Prostate gland (tissue), 2 donors: ENCODE data around the gene PDP2. TPM values are rescaled to one million over a fixed set of nuclear protein-coding genes. Genes with fewer than 3 reads are reported as not detected.

ENCODE experiments used
- DNase-seq: peaks from one replicate; pipeline ENCODE4 v3.0.0-alpha.2; 2019; ENCODE audit warnings: low spot score
- H3K27ac ChIP-seq, 2 donors: fragments of 200-600 bp; sonication (generic); 2 replicates each; pipeline ENCODE4 v1.5.1; 2017 to 2019
- H3K27me3 ChIP-seq: fragments of 200-600 bp; sonication (generic); replicated peaks from 2 replicates; pipeline ENCODE4 v1.5.1; 2019; ENCODE audit not compliant: insufficient read depth
- H3K36me3 ChIP-seq, 2 donors: fragments of 200-600 bp; sonication (generic); 1 replicate in 1 of 2; 2 replicates in 1 of 2; pipeline versions ENCODE4 v1.5.1 to v1.8.1; 2017 to 2019
- H3K4me1 ChIP-seq: fragments of 200-600 bp; sonication (generic); replicated peaks from 2 replicates; pipeline ENCODE4 v1.5.1; 2019
- H3K4me3 ChIP-seq, 2 donors: fragments of 200-600 bp; sonication (generic); 2 replicates each; pipeline ENCODE4 v1.5.1; 2017 to 2019
- H3K9me3 ChIP-seq: fragments of 200-600 bp; sonication (generic); 2 replicates; pipeline ENCODE4 v1.5.1; 2017
- POLR2A ChIP-seq: fragments of 450-650 bp; IDR thresholded peaks from one replicate; pipeline ENCODE4 v1.6.1; 2016; ENCODE audit warnings: antibody characterized with exemption, mild to moderate bottlenecking
- POLR2AphosphoS5 ChIP-seq: sonication (generic); formaldehyde crosslinking; IDR thresholded peaks from one replicate; pipeline ENCODE4 v1.6.1; 2017; ENCODE audit warnings: antibody characterized with exemption
- WGBS: methylation state at CpG from one replicate; pipeline ENCODE4 v1.1.5; 2018; 5-methylcytosine and 5-hydroxymethylcytosine counted together
- intact Hi-C: fragments of 100-400 bp; cut with DNase I; formaldehyde crosslinking; loops from one replicate; pipeline ENCODE4 v1.14.2; 2022
- total RNA-seq, 2 donors: library from RNA; depleted of rRNA; stranded (reverse); fragments of >200 nt; gene quantifications; one replicate each; pipeline ENCODE4 v1.1.0, GENCODE V29; 2016
- TF ChIP-seq, protein P1 (sequence below), 4 experiments: fragments of 200-600 bp in 2 of 4; fragments of 450-650 bp in 2 of 4; sonication (generic) in 2 of 4; IDR thresholded peaks; 1 replicate in 3 of 4; 2 replicates in 1 of 4; pipeline ENCODE4 v1.5.1; 2016 to 2019; ENCODE audit warnings: antibody characterized with exemption in 4 of 4, mild to moderate bottlenecking in 2 of 4, moderate library complexity in 2 of 4

The PDP2 gene
- total RNA-seq, 2 donors from 2014 or later: 9.2 to 21.9 TPM

DNA sequence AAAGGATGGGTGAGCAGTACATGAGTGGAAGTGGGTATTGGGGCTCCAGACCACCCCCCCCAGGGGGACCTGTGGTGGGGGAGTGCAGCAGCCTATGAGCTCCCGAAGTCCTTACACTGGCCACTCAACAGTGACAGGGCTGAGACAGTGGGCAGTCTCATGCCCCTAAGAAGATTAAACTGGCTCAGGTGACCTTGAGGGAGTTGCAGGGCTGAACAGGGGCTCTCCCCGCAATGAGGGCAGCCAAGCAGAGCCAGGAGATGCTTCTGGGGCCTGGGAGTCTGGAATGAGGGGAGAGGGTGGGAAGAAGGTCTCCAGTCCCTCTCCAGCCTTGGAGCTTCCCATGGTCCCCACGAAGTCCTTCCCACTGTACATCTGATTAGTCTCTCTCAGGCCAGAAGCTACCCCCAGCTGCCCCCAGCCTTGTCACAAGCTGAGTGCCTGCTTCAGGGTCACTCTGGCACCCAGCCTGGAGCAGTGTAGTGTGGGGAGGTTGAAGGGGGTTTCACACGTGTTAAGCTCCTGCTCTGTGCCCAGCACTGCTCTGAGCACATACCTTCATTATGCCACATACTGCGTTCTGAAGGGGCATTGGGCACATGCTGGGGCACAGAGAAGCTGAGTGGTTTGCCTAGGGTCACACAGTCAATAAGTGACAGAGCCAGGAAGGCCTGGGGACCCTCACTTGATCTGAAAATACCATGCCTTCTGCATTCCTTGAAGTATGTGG, 39.4 kb downstream of the PDP2 start:
- Histone ChIP-seq H3K27ac (no peak overlapping the region), H3K27me3 (no peaks in the 10 kb centered on the region), H3K4me3 (no peak overlapping the region), H3K4me1 (no peaks in the 10 kb centered on the region), H3K9me3 (no peaks in the 10 kb centered on the region), H3K36me3 (no peaks in the 10 kb centered on the region)
- no peak for DNase-seq
- WGBS: 59% methylated on average over 5 of the region's 5 CpGs
- intact Hi-C loops: no loop called here
- TF ChIP-seq, protein P1, sequence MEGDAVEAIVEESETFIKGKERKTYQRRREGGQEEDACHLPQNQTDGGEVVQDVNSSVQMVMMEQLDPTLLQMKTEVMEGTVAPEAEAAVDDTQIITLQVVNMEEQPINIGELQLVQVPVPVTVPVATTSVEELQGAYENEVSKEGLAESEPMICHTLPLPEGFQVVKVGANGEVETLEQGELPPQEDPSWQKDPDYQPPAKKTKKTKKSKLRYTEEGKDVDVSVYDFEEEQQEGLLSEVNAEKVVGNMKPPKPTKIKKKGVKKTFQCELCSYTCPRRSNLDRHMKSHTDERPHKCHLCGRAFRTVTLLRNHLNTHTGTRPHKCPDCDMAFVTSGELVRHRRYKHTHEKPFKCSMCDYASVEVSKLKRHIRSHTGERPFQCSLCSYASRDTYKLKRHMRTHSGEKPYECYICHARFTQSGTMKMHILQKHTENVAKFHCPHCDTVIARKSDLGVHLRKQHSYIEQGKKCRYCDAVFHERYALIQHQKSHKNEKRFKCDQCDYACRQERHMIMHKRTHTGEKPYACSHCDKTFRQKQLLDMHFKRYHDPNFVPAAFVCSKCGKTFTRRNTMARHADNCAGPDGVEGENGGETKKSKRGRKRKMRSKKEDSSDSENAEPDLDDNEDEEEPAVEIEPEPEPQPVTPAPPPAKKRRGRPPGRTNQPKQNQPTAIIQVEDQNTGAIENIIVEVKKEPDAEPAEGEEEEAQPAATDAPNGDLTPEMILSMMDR (IDR thresholded peaks at IDR 0.05): no peak
- no peak for TF ChIP-seq POLR2A
- no peak for TF ChIP-seq POLR2AphosphoS5

DNA sequence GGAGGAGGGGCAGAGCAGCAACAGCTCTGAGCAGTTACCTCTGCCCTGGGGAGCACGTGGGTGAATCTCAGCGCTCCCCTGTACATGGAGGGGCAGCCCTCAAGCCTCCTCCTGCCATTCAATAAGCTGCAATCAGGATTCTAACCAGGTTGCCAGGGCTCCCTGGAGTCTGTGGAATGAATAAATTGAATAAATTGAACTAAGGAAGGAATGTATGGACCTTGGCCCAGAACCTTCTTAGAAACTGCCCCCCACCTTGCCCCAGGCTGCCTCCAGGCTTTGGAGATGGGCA, 39.9 kb downstream of the PDP2 start:
- no peaks in the 10 kb centered on the region for H3K36me3 ChIP-seq
- no peak overlapping the region for H3K4me3 ChIP-seq
- DNase-seq: no peak
- 45% methylated on average over 2 of the region's 2 CpGs for WGBS
- intact Hi-C loops: no loop called here
- TF ChIP-seq, protein P1 (IDR thresholded peaks at IDR 0.05): no peak
- no peak for TF ChIP-seq POLR2AphosphoS5
- no peak for TF ChIP-seq POLR2A
- H3K4me1 ChIP-seq: peaks cover 2% of the 10 kb centered on the region
- no peak overlapping the region for H3K27ac ChIP-seq
- no peaks in the 10 kb centered on the region for H3K9me3 ChIP-seq
- no peaks in the 10 kb centered on the region for H3K27me3 ChIP-seq

DNA sequence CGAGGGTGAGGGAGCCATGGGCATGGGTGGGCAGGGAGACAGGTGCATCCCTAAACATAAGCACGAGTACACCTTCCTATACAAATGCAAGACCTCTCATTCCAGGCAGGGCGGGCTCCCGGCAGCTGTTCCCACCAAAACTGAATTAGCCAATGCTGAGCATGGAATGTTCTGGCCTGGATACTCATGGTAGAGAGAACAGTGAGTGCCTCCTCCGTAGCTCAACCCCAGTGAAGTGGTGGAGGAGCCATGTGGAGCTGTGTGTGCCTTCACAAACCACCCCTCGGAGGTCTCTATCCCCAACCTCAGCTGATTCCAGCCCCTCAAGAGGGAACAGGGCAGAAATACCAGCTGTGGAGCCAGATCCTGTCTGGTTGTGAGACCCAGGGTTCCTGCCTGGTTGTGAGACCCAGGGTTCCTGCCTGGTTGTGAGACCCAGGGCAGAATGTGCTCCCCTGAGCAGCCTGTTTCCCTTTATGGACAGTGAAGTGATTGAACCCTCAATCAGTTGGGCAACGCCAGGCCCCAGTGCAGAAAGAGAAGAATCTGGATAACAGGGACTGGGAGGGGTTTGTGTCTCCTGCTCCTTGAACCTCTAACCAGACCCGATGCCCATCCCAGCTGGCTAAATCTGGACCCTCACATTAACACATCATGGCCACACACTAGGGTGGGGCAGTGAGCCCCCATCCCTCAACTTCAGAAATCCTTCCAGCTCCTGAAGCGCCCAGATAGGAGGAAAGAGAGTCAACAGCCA, 40.8 kb downstream of the PDP2 start:
- DNase-seq: no peak
- H3K4me3 ChIP-seq: no peak overlapping the region

DNA sequence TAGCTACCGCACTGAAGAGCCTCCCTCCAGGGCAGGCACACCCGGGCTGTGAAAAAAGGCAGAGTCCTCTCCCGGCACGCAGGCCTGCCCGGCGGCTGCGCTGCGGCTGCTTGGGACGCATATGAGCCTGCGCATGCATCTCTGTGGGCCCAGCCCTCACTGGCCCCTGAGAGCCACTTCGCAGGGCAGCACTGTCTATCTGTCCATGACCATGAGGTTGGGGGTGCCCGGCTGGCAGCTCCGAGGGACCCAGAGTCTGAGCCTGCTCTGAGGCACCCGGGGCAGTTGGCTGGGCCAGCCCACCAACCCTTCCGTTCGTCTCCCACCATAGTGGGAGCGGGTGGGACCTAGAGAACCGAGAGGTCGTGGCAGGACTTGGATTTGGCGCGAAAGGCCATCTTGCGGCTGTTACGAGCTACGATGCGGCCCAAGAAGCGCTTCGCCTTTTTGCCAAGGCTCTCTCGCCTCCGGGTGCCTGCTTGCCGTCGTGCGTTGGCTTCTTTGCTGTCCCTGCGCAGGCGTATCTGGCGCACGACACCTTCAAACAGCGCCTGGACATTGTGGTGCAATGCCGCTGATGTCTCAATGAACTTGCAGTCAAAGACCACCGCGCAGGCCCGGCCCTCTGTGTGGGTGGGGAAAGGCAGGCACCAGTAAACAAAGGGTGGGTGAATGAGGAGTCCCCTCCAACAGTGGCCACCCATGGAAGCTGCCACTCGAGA, 41.6 kb downstream of the PDP2 start:
- no peak for DNase-seq
- no peak overlapping the region for H3K4me3 ChIP-seq
- 65% methylated on average over 41 of the region's 42 CpGs for whole genome bisulfite sequencing
- H3K9me3 ChIP-seq: no peaks in the 10 kb centered on the region
- H3K36me3 ChIP-seq: no peaks in the 10 kb centered on the region
- no peak for TF ChIP-seq POLR2A
- TF ChIP-seq, protein P1 (IDR thresholded peaks at IDR 0.05): no peak
- no peak for TF ChIP-seq POLR2AphosphoS5
- no peak overlapping the region for H3K27ac ChIP-seq
- H3K4me1 ChIP-seq: peaks cover 5% of the 10 kb centered on the region
- intact Hi-C loops: loop anchor here (2.0 kb wide), 1 partner anchor 17 kb away; no protein-coding TSS in a partner anchor
- no peaks in the 10 kb centered on the region for H3K27me3 ChIP-seq

More for the DNA sequence above, 40.8 kb downstream of the PDP2 start:
- H3K27ac ChIP-seq: no peak overlapping the region
- intact Hi-C loops: no loop called here
- WGBS: 58% methylated on average over 8 of the region's 9 CpGs
- H3K9me3 ChIP-seq: no peaks in the 10 kb centered on the region
- TF ChIP-seq, protein P1 (IDR thresholded peaks at IDR 0.05): no peak
- TF ChIP-seq POLR2A (no peak), POLR2AphosphoS5 (no peak)
- peaks cover 5% of the 10 kb centered on the region for H3K4me1 ChIP-seq
- H3K27me3 ChIP-seq: no peaks in the 10 kb centered on the region
- no peaks in the 10 kb centered on the region for H3K36me3 ChIP-seq
